Hepatocyte (in vitro differentiated cells): ENCODE results near the gene AKR7A3.

ENCODE experiments used
- EZH2 ChIP-seq: fragments of 200-600 bp; sonication (generic); IDR thresholded peaks from 2 replicates; pipeline ENCODE4 v1.6.1; 2016; ENCODE audit warnings: antibody characterized with exemption, mild to moderate bottlenecking, borderline replicate concordance
- TF ChIP-seq, protein P1 (sequence below): fragments of 200-600 bp; sonication (generic); IDR thresholded peaks from 2 replicates; pipeline ENCODE4 v1.5.1; 2016; ENCODE audit warnings: antibody characterized with exemption, mild to moderate bottlenecking; ENCODE audit not compliant: poor library complexity

DNA sequence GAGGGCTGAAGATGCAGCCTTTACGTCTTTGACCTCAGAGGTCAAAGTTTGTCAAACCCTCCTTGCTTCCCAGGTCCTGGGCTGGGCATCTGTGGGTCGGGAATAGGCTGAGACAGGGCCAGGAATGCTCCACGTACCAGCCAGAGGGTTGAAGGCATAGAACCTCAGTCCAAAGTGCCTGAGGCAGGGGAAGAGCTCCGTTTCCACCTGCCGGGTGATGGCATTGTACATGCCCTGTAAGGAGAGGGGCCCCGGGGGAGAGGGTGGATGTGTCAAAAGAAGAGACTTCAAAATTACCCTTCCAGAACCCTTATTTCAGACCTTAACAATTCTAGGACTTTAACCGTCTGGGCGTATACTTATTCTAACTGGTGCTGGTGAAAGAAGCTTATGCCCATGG is 3.7 kb downstream of the AKR7A3 start:
- TF ChIP-seq, protein P1, sequence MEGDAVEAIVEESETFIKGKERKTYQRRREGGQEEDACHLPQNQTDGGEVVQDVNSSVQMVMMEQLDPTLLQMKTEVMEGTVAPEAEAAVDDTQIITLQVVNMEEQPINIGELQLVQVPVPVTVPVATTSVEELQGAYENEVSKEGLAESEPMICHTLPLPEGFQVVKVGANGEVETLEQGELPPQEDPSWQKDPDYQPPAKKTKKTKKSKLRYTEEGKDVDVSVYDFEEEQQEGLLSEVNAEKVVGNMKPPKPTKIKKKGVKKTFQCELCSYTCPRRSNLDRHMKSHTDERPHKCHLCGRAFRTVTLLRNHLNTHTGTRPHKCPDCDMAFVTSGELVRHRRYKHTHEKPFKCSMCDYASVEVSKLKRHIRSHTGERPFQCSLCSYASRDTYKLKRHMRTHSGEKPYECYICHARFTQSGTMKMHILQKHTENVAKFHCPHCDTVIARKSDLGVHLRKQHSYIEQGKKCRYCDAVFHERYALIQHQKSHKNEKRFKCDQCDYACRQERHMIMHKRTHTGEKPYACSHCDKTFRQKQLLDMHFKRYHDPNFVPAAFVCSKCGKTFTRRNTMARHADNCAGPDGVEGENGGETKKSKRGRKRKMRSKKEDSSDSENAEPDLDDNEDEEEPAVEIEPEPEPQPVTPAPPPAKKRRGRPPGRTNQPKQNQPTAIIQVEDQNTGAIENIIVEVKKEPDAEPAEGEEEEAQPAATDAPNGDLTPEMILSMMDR, result no peak
- no peak for TF ChIP-seq EZH2
